ENCODE results near the gene CYP27C1. TPM values are rescaled to one million over a fixed set of nuclear protein-coding genes. Genes with fewer than 3 reads are reported as not detected.
A peak's percentile ranks its signal among the peaks of the same experiment; 100 is the strongest.

The CYP27C1 gene
- total and polyA plus RNA-seq, 4 donors = 0.16 to 0.42 TPM; not detected in 2

GRCh38 chr2:127134833-127135830 is 85.0 kb downstream of the CYP27C1 start:
- DNase-seq = peak in 1 of 2 donors; percentile 71
- Histone ChIP-seq H3K4me1 (ENCODE audit: control insufficient read depth in 1 of 2, insufficient read depth in 2 of 2, low read length in 2 of 2) (no peaks in the 10 kb centered on the region), H3K36me3 (ENCODE audit: control insufficient read depth in 1 of 2, insufficient read depth in 2 of 2, low read length in 1 of 2) (no peaks in the 10 kb centered on the region), H3K27ac (ENCODE audit: low read depth in 1 of 2, low read length in 2 of 2) (no peak overlapping the region), H3K4me3 (ENCODE audit: low read length in 2 of 2) (no peak overlapping the region), H3K9me3 (ENCODE audit: control insufficient read depth, low read length) (no peaks in the 10 kb centered on the region), H3K27me3 (ENCODE audit: control insufficient read depth in 1 of 2, insufficient read depth in 2 of 2, low read length in 1 of 2) (no peaks in the 10 kb centered on the region)
- no peak for ATAC-seq (ENCODE audit: low FRiP score)
- intact Hi-C loops (cut with DNase I) = no loop called here
- 90 to 91% methylated on average over 15 of the region's 15 CpGs for WGBS, 2 donors

GRCh38 chr2:127134235-127134634 is 85.9 kb downstream of the CYP27C1 start:
- DNase-seq = no peak
- H3K4me1 ChIP-seq (ENCODE audit: control insufficient read depth in 1 of 2, insufficient read depth in 2 of 2, low read length in 2 of 2) = no peaks in the 10 kb centered on the region
- no peak overlapping the region for H3K27ac ChIP-seq (ENCODE audit: low read depth in 1 of 2, low read length in 2 of 2)
- H3K9me3 ChIP-seq (ENCODE audit: control insufficient read depth, low read length) = no peaks in the 10 kb centered on the region
- intact Hi-C loops (cut with DNase I) = no loop called here
- H3K27me3 ChIP-seq (ENCODE audit: control insufficient read depth in 1 of 2, insufficient read depth in 2 of 2, low read length in 1 of 2) = no peaks in the 10 kb centered on the region
- WGBS, 2 donors = 85% methylated on average over 4 of the region's 4 CpGs
- no peak overlapping the region for H3K4me3 ChIP-seq (ENCODE audit: low read length in 2 of 2)
- no peaks in the 10 kb centered on the region for H3K36me3 ChIP-seq (ENCODE audit: control insufficient read depth in 1 of 2, insufficient read depth in 2 of 2, low read length in 1 of 2)
- ATAC-seq (ENCODE audit: low FRiP score) = no peak

Other genes starting within 250 kb of the CYP27C1 start
- gene BIN1, start 113.1 kb downstream of the CYP27C1 start, total RNA-seq = 10 to 100 TPM; 22.9 to 37.9 TPM
- gene BIN1, start 113.1 kb downstream of the CYP27C1 start, polyA plus RNA-seq = 10 to 100 TPM; 15.4 to 20.3 TPM
- gene ERCC3, start 73.8 kb upstream of the CYP27C1 start, total RNA-seq = 10 to 100 TPM; 31.3 to 45.5 TPM
- gene ERCC3, start 73.8 kb upstream of the CYP27C1 start, polyA plus RNA-seq = 10 to 100 TPM; 13.4 to 52.2 TPM
- gene MAP3K2, start 167.7 kb upstream of the CYP27C1 start, total RNA-seq = 10 to 100 TPM; 67.6 to 79.3 TPM
- 10 to 100 TPM in 1 of 2 donors, 1 to 10 TPM in 1; 6.6 to 13.5 TPM for gene MAP3K2, start 167.7 kb upstream of the CYP27C1 start, polyA plus RNA-seq
- gene PROC, start 198.1 kb upstream of the CYP27C1 start, total RNA-seq = under 1 TPM in 1 of 2 donors, not detected in 1; 0.58 TPM
- gene PROC, start 198.1 kb upstream of the CYP27C1 start, polyA plus RNA-seq = under 1 TPM; 0.26 to 0.50 TPM

Data from aorta (tissue), 5 donors.